Neural cell (in vitro differentiated cells): ENCODE results near the gene PPM1H. TPM values are rescaled to one million over a fixed set of nuclear protein-coding genes. Genes with fewer than 3 reads are reported as not detected.

Experiments
- H2AFZ ChIP-seq: fragments of 200-600, 300-800 bp; sonication (generic), shearing (Covaris generic); 2 replicates; pipeline ENCODE4 v1.6.0; 2014; ENCODE audit warnings: low read depth, mild to moderate bottlenecking, antibody characterized with exemption, low read length, moderate library complexity
- H3F3A ChIP-seq: fragments of 200-600 bp; shearing (Covaris generic); 2 replicates; pipeline ENCODE4 v1.6.1; 2016; ENCODE audit warnings: mild to moderate bottlenecking, moderate library complexity, mixed read lengths, antibody characterized with exemption, low read length; ENCODE audit not compliant: insufficient read depth, poor library complexity, severe bottlenecking
- H3K27ac ChIP-seq: fragments of 200-600, 300-800 bp; sonication (generic), shearing (Covaris generic); 2 replicates; pipeline ENCODE4 v1.5.1; 2014; ENCODE audit warnings: mild to moderate bottlenecking, low read length, moderate library complexity
- H3K27me3 ChIP-seq: fragments of 300-800, 200-600 bp; sonication (generic), shearing (Covaris generic); 2 replicates; pipeline ENCODE4 v1.6.0; 2014; ENCODE audit warnings: mild to moderate bottlenecking, low read depth, low read length, moderate library complexity; ENCODE audit not compliant: insufficient read depth
- H3K36me3 ChIP-seq: fragments of 300-800, 200-600 bp; sonication (generic), shearing (Covaris generic); 2 replicates; pipeline ENCODE4 v1.5.1; 2014; ENCODE audit warnings: mild to moderate bottlenecking, antibody characterized with exemption, low read length, moderate library complexity; ENCODE audit not compliant: insufficient read depth
- H3K4me2 ChIP-seq: fragments of 300-800, 200-600 bp; sonication (generic), shearing (Covaris generic); 2 replicates; pipeline ENCODE4 v1.6.0; 2014; ENCODE audit warnings: mild to moderate bottlenecking, low read length
- H3K4me3 ChIP-seq: fragments of 300-800, 200-600 bp; sonication (generic), shearing (Covaris generic); 2 replicates; pipeline ENCODE4 v1.5.1; 2014; ENCODE audit warnings: mild to moderate bottlenecking, low read length, moderate library complexity
- H3K79me2 ChIP-seq: fragments of 200-600 bp; shearing (Covaris generic); replicated peaks from 2 replicates; pipeline ENCODE4 v1.6.0; 2014; ENCODE audit warnings: mild to moderate bottlenecking, low read length, moderate library complexity; ENCODE audit not compliant: insufficient read depth
- H3K9ac ChIP-seq: fragments of 300-800, 200-600 bp; sonication (generic), shearing (Covaris generic); 2 replicates; pipeline ENCODE4 v1.6.1; 2016; ENCODE audit warnings: mild to moderate bottlenecking, low read length, mixed read lengths
- H3K9me2 ChIP-seq: fragments of 200-600 bp; shearing (Covaris generic); 2 replicates; pipeline ENCODE4 v1.6.1; 2016; ENCODE audit warnings: mild to moderate bottlenecking, low read length, mixed read lengths; ENCODE audit not compliant: insufficient read depth
- H3K9me3 ChIP-seq: fragments of 200-600, 300-800 bp; sonication (generic), shearing (Covaris generic); 2 replicates; pipeline ENCODE4 v1.6.1; 2016; ENCODE audit warnings: mild to moderate bottlenecking, mixed run types, low read length, moderate library complexity, mixed read lengths
- H4K20me1 ChIP-seq: fragments of 200-600 bp; shearing (Covaris generic); 2 replicates; pipeline ENCODE4 v1.6.1; 2016; ENCODE audit warnings: mild to moderate bottlenecking, mixed run types; ENCODE audit not compliant: insufficient read depth
- CTCF ChIP-seq: fragments of 450-650 bp; IDR thresholded peaks from 2 replicates; pipeline ENCODE4 v1.5.1; 2014; ENCODE audit warnings: antibody characterized with exemption, mild to moderate bottlenecking, moderate library complexity; ENCODE audit not compliant: poor library complexity, severe bottlenecking
- EP300 ChIP-seq: fragments of 450-650 bp; conservative IDR thresholded peaks from 2 replicates; pipeline ENCODE4 v1.6.1; 2014; ENCODE audit warnings: antibody characterized with exemption, mild to moderate bottlenecking, moderate library complexity; ENCODE audit not compliant: poor library complexity, severe bottlenecking
- EZH2 ChIP-seq: fragments of 200-600, 300-800 bp; shearing (Covaris generic), sonication (generic); IDR thresholded peaks from 2 replicates; pipeline ENCODE4 v1.6.1; 2014; ENCODE audit warnings: antibody characterized with exemption, low read length, borderline replicate concordance, mild to moderate bottlenecking; ENCODE audit not compliant: insufficient read depth, poor library complexity, severe bottlenecking
- MXI1 ChIP-seq: fragments of 450-650 bp; conservative IDR thresholded peaks from 2 replicates; pipeline ENCODE4 v1.6.1; 2014; ENCODE audit warnings: antibody characterized with exemption, mild to moderate bottlenecking; ENCODE audit not compliant: poor library complexity, severe bottlenecking
- POLR2AphosphoS5 ChIP-seq: IDR thresholded peaks from 2 replicates; pipeline ENCODE4 v1.6.1; 2012
- RAD21 ChIP-seq: fragments of 450-650 bp; conservative IDR thresholded peaks from 2 replicates; pipeline ENCODE4 v1.6.1; 2014; ENCODE audit warnings: antibody characterized with exemption, mild to moderate bottlenecking, moderate library complexity
- REST ChIP-seq: IDR thresholded peaks from 2 replicates; pipeline ENCODE4 v1.6.1; 2012; ENCODE audit warnings: borderline replicate concordance
- SMC3 ChIP-seq: fragments of 450-650 bp; conservative IDR thresholded peaks from 2 replicates; pipeline ENCODE4 v1.6.1; 2014; ENCODE audit warnings: antibody characterized with exemption, mild to moderate bottlenecking, moderate library complexity; ENCODE audit not compliant: poor library complexity
- TAF1 ChIP-seq: IDR thresholded peaks from 2 replicates; pipeline ENCODE4 v1.6.1; 2012; ENCODE audit warnings: low read depth
- polyA plus RNA-seq: library from polyadenylated mRNA; depleted of rRNA; stranded (reverse); fragments of >200 nt; gene quantifications from 2 replicates; pipeline ENCODE4 v1.2.3, GENCODE V29; 2014

PPM1H gene
- polyA plus RNA-seq, 1 donor from 2014 or later, result 3.9 TPM

GRCh38 chr12:62848418-62848817, 86.5 kb downstream of the PPM1H start:
- Histone ChIP-seq H3K4me3 (no peak overlapping the region), H3K27ac (no peak overlapping the region), H4K20me1 (no peaks in the 10 kb centered on the region), H3K36me3 (no peaks in the 10 kb centered on the region), H2AFZ (no peak overlapping the region), H3K79me2 (no peaks in the 10 kb centered on the region), H3K27me3 (no peaks in the 10 kb centered on the region), H3F3A (no peaks in the 10 kb centered on the region), H3K9me3 (no peaks in the 10 kb centered on the region), H3K9me2 (no peaks in the 10 kb centered on the region), H3K4me2 (no peak overlapping the region), H3K9ac (no peak overlapping the region)
- TF ChIP-seq POLR2AphosphoS5 (no peak), EP300 (no peak), TAF1 (no peak), REST (no peak), SMC3 (no peak), CTCF (no peak)

GRCh38 chr12:62847709-62848108, 87.2 kb downstream of the PPM1H start:
- no peaks in the 10 kb centered on the region for H4K20me1 ChIP-seq
- TF ChIP-seq EP300 (no peak), POLR2AphosphoS5 (no peak), RAD21 (no peak), EZH2 (no peak), MXI1 (no peak), REST (no peak), CTCF (no peak), SMC3 (no peak)
- no peaks in the 10 kb centered on the region for H3K9me3 ChIP-seq
- H3F3A ChIP-seq, result no peaks in the 10 kb centered on the region
- no peak overlapping the region for H2AFZ ChIP-seq
- H3K79me2 ChIP-seq, result no peaks in the 10 kb centered on the region
- H3K27ac ChIP-seq, result no peak overlapping the region
- H3K36me3 ChIP-seq, result no peaks in the 10 kb centered on the region
- no peaks in the 10 kb centered on the region for H3K9me2 ChIP-seq
- H3K9ac ChIP-seq, result no peak overlapping the region
- no peaks in the 10 kb centered on the region for H3K27me3 ChIP-seq
- no peak overlapping the region for H3K4me3 ChIP-seq
- no peak overlapping the region for H3K4me2 ChIP-seq
